Measurements from ENCODE around the gene REG3G.
"Not testable (repeated sequence)": the region's sequence is repeated elsewhere in the genome, so short reads cannot be mapped to it uniquely, and the experiment has no call there.

REG3G gene

GRCh38 chr2:79013629-79014028, 11.9 kb upstream of the REG3G start:
- DNase-seq (ENCODE audit: extremely low read depth, low read depth), result no peak
- TF ChIP-seq CTCF (IDR thresholded peaks at IDR 0.05; ENCODE audit: low read depth, low read length), result no peak

GRCh38 chr2:79016342-79016741, 9.2 kb upstream of the REG3G start:
- TF ChIP-seq CTCF (IDR thresholded peaks at IDR 0.05; ENCODE audit: low read depth, low read length), result no peak

GRCh38 chr2:79026061-79026460, 559 bp downstream of the REG3G start:
- DNase-seq (ENCODE audit: extremely low read depth, low read depth), result no peak
- no peak for TF ChIP-seq CTCF (IDR thresholded peaks at IDR 0.05; ENCODE audit: low read depth, low read length)

More at GRCh38 chr2:79016342-79016741, 9.2 kb upstream of the REG3G start:
- no peak for DNase-seq (ENCODE audit: extremely low read depth, low read depth)

- DNase-seq (ENCODE audit: extremely low read depth, low read depth), result no peak
- TF ChIP-seq CTCF (IDR thresholded peaks at IDR 0.05; ENCODE audit: low read depth, low read length), result no peak
Measured at GRCh38 chr2:79039944-79040343, 14.4 kb downstream of the REG3G start.

- no peak for DNase-seq (ENCODE audit: extremely low read depth, low read depth)
- no peak for TF ChIP-seq CTCF (IDR thresholded peaks at IDR 0.05; ENCODE audit: low read depth, low read length)
Measured at GRCh38 chr2:79041032-79041448, 15.5 kb downstream of the REG3G start.

- DNase-seq (ENCODE audit: extremely low read depth, low read depth), result not testable (repeated sequence)
Measured at GRCh38 chr2:79053486-79053885, 28.0 kb downstream of the REG3G start.

GRCh38 chr2:79054769-79055168, 29.3 kb downstream of the REG3G start:
- not testable (repeated sequence) for DNase-seq (ENCODE audit: extremely low read depth, low read depth)

GRCh38 chr2:79065201-79065600, 39.7 kb downstream of the REG3G start:
- no peak for TF ChIP-seq CTCF (IDR thresholded peaks at IDR 0.05; ENCODE audit: low read depth, low read length)
- no peak for DNase-seq (ENCODE audit: extremely low read depth, low read depth)

GRCh38 chr2:79071078-79071477, 45.6 kb downstream of the REG3G start:
- TF ChIP-seq CTCF (IDR thresholded peaks at IDR 0.05; ENCODE audit: low read depth, low read length), result no peak
- no peak for DNase-seq (ENCODE audit: extremely low read depth, low read depth)

All from AG09319 (cell line).